NCI-H187 treated with DMSO at 0.1 percent for 48 hours (cell line): ENCODE data around the gene RPUSD2.
"Not testable (repeated sequence)": the region's sequence is repeated elsewhere in the genome, so short reads cannot be mapped to it uniquely, and the experiment has no call there.

Source experiments
- DNase-seq: peaks from one replicate; lab custom pipeline; 2025; lab: John Stamatoyannopoulos, UW

The RPUSD2 gene

DNA sequence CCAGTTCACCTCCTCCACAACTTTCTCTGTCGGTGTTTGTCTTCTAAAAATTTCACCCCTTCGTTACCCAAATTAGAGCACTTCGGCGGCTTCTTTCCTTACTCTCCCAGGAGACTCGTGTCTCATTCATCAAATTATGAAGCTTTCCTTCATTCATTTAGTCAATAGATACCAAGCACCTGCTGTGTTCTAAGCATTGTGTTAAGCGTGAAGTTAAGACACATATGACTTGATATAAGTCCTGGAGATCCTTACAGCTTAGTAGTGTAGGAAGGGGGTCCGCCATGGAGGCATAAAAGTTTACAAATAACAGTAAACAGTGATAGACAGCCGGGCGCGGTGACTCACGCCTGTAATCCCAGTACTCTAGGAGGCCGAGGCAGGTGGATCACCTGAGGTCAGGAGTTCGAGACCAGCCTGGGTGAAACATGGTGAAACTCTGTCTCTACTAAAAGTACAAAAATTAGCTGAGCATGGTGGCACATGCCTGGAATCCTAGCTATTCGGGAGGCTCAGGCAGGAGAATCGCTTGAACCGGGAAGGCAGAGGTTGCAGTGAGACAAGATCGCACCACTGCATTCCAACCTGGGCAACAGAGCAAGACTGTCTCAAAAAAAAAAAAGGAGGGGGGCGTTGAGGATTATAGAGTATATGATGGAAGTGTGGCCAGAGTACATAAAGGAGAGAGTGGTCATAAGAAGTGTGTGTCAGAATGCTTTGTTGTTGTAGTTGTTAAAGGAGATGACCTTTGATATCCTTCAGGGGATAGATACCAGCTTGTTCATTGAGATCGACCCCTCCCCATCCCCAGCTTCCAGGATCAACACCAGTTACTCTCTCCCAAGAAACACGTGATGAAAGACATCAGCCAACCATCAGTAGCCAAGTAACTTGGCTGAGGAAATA is 3.5 kb upstream of the RPUSD2 start:
- no peak for DNase-seq

DNA sequence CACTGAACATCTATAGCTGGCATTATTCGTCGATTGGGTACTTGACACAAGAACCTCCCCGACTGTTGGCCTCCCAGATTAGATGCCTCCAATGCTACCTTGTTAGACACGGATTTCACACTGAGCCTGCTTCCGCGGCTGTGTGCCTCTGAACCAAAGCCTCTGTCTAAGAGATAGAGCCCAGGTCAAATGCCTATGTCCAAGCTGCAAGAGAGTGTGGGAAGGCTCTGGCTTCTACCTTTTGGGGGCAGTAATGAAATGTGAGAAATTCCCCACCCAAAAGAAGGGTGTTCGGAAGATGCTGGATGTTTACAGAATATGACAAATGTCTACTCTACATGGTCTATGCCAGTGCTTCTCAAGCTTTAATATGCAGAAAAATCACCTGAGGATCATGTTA is 2.0 kb upstream of the RPUSD2 start:
- no peak for DNase-seq

DNA sequence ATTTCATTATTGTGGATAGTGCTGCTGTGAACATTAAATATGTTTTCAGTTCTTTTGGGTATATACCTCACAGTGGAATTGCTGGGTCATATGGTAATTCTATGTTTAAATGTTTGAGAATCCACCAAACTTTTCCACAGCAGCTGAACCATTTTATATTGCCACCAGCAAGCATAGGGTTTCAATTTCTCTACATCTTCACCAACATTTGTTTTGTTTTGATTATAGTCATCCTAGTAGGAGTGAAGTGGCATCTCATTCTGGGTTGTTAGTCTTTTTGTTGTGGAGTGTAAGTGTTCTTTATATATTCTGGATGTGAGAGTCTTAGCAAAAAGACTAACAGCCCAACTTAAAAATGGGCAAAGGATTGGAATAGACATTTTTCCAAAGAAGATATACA is 6.0 kb downstream of the RPUSD2 start:
- DNase-seq: no peak

DNA sequence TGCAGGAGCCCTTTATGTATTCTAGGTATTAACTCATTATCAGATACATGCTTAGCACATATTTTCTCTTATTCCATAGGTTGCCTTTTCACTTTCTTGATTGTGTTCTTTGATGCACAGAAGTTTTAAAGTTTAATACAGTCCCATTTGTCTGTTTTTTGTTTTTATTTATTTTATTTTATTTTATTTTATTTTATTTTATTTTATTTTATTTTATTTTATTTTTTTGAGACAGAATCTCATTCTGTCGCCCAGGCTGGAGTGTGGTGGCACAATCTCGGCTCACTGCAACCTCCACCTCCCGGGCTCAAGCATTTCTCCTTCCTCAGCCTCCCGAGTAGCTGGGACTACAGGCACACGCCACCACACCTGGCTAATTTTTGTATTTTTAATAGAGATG is 7.8 kb downstream of the RPUSD2 start:
- DNase-seq: not testable (repeated sequence)

DNA sequence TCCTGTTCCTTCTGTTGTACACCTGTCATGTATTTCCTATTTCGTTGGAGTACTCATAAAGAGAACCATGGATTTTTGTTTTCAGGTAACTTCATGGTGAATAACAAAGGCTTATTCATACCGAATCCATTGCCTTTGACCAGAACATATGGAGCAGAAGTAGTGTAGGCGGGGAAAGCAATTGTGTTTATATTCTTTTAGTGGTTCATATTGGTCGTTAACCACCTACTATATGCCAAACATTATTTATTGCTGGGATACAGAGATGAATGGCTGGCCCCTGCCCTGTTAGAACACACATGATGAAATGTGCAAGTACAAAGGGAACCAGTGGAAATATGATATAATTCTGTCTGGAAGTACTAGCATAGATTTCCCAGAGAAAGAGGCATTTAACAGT is 9.8 kb downstream of the RPUSD2 start:
- no peak for DNase-seq

DNA sequence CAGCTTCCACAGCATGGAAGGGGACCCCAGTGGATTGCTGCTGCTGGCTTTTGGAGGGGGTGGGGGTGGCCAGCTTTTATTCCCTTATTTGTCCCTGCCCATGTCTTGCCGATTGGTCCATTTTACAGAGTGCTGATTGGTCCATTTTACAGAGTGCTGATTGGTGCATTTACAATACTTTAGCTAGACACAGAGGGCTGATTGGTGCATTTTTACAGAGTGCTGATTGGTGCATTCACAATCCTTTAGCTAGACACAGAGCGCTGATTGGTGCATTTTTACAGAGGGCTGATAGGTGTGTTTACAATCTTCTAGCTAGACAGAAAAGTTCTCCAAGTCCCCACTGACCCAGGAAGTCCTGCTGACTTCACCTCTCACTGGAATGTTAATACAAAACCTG is 12.7 kb downstream of the RPUSD2 start:
- not testable (repeated sequence) for DNase-seq

DNA sequence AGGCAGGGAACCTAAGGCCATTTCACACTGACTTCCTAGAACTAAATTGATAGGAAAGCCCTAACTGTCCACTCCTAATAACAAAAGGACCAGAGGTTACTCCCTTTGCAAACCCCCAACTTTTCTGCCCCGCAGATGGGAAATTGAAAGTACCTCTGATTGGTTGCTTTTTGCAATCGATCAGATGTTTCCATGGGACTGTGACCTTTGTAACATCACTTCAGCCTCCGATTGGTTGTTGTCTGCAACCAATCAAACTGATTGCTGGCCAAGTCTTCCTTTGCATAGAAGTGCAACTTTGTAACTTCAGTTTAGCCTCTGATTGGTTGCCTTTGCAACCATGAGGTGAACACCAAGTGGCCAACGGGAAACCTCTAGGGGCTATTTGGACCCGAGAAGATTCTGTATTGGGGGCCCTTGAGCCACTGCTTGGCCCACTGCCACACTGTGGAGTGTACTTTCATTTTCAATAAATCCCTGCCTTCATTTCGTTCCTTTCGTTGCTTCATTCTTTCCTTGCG is 13.7 kb downstream of the RPUSD2 start:
- DNase-seq: no peak

DNA sequence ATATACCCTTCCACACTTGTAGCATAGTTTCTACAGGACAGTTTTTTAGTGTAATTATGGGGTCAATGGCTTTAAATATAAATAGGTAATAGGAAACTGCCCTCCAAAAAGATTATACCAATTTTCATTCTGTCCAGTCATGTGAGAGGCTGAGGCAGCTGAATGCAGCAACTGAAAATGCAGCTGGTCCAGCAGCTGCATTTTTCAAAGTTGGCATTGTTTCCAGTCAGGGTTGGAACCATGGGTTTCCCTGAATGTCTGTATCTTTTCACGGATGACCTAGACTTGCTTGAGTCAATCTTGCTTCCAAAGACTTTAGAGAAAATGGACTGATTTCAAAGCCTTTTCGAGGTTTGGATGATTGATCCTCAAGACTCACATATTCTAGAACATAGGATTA is 15.1 kb downstream of the RPUSD2 start:
- no peak for DNase-seq

DNA sequence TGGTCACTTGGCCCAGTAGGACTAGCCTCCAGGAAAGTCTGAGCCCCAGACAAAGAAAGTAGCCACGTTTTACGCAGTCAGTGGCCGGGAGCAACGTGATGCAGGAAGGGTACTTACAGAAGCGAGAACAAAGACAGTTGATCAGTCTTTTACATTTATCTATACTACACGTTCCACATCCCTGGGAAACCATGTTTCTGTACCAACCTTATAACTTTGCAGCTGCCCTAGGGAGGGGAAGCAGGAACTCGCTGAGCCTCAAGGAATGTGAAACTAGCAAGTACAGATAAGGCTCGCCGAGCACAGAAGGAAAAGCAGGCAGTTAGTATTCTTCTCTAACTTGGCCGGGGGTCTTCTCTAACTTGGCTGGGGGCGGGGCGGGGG is 21.6 kb downstream of the RPUSD2 start:
- no peak for DNase-seq

DNA sequence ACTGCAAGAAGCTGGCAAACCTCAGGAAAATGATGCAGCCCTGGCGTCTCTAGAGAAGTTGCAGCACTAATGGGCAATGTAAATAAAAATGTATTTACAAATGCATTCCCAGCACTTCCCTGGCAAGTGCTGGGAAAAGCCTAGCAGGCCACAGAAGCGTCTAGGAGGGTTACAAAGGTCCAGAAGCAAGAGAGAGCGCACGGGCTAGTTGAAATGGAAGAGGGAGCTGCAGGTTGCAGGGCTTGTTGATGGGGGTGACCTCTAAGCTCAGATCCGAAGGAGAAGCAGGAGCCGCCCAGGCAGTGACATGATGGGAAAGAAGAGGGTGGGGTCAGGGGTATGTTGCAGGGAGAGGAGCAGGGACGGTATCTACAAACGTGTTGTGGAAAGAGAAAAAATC is 22.3 kb downstream of the RPUSD2 start:
- no peak for DNase-seq

DNA sequence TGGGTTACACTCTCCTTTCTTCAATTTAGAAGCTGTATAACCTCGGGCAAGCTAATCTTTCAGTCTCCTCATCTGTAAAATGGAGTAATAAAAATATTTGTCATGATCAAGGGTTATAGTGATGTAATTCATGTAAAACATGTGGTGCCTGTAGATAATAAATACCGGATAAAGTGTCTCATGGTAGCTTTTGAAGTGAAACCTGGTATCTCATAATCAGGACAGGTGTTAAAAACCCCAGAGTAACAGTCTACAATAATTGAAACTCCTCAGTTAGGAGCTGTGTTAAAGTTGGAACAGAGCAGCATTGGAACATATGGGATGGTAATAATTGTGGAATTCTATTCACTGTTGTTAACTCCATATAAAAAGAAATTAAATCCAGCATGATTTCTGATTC is 24.1 kb downstream of the RPUSD2 start:
- DNase-seq: no peak

DNA sequence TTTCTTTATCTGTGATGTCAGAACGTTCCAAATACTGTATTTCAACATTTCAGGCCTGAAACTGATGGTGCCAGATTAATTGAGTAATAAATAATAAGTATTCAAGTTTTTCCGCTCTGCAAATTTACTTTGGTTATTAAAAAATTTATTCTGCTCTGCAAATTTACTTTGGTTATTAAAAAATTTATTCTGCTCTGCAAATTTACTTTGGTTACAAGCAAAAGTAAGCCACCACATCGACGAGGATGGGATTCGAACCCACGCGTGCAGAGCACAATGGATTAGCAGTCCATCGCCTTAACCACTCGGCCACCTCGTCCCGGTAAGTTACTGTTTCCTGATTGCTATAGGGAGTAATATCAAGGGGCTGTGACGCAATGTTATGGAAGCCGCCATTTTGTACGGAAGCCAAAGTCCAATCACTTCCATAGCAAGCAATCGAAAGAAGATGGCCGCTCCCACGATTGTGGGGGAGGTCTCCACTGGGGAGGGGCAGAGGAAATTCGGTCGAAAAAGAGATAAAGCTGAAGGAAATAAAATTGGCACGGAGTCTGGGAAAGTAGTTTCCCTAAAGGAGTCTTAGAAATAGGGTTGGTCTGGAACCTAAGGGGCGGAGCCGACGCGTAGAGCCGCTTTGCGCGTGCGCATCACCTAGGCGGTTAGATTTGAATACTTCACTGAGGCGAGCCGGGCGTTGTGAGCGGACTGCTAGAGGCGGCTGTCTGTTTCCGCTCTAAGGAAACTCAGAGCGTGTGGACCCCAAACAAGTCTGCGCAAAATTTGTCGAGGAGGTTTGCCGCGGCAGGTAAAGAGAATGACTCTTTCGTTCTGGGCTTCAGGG is 24.7 kb downstream of the RPUSD2 start, which contains the start of gene KNL1:
KNL1 (plus strand) TSS at position 662 of the 841 bp plus-strand sequence. CDS start 8,683 bp downstream, outside the sequence.
- peak; percentile 55 for DNase-seq

DNA sequence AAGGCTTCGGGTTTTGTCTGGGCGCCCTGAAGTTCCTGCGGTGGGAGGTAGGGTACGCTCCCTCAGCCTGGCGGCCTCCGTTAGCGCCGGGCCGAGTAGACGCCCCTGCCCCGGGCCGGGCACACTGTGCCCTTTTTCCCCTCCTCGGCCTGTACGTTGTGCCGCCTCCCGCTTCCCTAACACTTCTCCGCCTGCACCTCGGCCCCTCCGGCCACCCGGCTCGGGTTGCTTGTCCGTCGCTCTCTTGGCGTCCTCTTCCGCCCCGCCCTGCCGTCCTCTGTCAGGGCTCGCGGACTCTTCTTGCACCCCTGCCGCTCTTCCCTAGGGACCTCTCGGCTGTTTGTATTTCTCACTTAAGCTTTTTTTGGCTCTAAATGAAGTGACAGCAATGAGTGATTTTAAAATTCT is 25.3 kb downstream of the RPUSD2 start:
- no peak for DNase-seq

DNA sequence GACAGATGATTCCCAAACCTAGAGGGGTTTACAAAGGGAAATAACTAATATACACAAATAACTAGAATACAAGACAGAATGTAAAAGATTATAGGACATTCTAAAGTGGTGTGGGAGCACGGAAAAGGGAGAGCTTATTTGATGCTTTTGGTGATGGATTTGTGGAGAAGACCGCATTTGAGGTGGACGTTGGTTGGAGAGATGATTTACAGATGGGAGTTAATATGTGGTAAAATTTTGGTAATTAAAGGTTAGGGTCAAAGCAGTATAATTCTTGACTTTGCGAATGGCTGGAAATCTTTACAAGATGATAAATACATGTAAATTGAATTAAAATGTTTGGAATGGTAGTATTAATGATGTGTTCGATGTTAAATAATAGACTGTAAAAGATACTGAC is 26.1 kb downstream of the RPUSD2 start:
- no peak for DNase-seq

DNA sequence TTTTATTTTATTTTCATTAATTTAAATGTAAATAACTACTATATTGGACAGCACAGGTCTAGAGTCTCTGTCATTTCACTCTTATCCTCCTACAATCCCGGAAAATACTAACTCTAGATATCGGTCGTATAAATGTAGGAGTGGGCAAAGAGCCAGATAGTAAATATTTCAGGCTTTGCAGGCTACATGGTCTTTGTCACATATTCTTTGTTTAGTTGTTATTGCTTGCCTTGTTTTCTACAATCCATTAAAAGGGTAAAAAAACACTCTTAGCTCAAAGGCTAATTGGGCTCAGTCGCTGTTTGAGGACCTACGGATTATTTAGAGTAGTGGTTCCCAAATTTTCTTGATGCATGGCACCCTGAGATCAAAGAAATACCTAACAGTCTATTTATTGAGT is 26.7 kb downstream of the RPUSD2 start:
- no peak for DNase-seq

DNA sequence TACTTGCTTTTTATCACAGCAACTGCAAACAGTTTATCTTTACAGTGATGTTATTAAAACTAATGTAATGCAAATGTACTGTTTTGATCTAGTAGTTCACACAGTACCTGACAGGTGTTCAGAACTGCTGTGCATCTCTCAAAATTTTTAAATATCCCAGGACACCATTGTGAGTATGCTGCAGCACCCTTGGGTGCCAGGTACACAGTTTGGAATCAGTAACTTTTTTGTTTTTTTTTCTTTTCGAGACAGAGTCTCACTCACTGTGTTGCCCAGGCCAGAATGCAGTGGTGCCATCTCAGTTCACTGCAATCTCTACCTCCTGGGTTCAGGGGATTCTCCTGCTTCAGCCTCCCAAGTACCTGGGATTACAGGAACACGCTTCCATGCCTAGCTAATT is 27.9 kb downstream of the RPUSD2 start:
- no peak for DNase-seq

DNA sequence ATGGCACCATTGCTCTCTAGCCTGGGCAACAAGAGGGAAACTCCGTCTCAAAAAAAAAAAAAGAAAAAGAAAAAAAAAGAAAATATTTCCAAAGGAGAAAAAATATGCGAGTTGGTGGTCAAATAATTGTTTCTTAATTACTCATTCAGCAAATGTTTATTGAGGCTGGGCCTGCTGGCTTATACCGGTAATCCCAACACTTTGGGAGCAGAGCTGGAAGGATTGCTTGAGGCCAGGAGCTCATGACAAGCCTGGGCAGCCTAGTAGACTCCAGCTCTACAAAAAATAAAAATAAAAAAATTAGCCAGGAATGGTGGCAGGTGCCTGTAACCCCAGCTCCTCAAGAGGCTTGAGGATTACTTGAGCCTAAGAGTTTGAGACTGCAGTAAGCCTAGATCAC is 29.0 kb downstream of the RPUSD2 start:
- DNase-seq: no peak

DNA sequence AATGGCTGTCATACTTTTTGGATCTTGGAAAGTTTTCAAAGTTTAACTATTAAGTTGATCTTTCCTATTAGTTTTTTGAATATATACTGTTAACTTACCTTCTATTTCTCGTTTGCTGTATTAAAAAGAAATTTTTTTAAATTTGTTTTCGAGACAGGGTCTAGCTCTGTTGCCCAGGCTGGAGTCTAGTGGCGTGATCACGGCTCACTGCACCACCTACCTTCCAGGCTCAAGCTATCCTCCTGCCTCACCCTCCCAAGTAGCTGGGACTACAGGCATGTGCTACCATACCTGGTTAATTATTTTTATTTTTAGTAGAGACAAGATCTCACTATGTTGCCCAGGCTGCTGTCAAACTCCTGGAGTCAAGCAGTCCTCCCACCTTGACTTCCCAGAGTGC is 29.6 kb downstream of the RPUSD2 start:
- DNase-seq: no peak

DNA sequence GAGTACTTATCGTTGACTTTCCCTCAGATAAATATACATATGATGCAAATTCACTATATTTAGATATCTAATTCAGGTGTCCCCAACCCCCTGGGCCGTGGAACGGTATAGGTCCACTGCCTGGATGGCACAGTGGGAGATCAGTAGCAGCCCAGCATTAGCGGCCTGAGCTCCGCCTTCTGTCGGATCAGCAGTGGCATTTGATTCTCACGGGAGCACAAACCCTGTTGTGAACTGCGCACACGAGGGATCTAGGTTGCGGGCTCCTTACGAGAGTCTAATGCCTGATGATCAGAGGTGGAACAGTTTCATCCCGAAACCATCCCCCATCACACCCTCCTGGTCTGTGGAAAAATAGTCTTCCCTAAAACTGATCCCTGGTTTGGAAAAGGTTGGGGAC is 31.9 kb downstream of the RPUSD2 start:
- no peak for DNase-seq

DNA sequence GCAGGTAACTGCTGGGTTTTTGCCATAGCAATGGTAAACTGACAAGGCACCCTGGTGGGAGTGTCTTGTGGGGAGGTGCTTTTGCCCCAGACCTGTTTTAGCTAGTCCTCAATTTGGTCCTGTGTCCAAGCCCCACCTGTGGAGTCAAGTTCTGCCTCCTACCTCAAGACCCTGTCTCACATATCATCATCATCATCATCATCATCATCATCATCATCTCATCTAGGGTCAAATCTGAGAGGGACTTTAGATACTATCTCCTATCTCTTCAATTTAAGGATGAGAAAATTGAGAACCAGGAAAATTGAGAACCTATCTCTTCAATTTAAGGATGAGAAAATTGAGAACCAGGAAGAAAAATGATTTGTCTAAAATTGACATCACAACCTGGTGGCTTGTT is 34.8 kb downstream of the RPUSD2 start:
- DNase-seq: no peak

DNA sequence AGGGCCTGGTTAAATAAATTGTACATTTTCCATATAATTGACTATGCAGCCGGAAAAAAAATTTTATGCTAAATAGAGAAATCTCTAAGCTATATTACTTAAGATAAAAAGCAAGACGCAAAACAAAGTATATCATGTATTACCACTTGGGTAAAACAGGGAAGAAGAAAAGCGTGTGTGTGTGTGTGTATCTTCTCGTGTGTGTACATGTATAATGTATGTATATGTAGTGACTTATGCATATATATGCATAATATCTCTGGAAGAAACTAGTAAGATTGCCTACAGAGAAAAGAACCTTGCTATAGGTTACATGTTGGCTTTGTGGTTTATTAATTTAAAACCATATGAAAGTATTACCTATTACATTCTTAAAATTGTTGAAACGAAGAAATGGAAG is 44.0 kb downstream of the RPUSD2 start:
- no peak for DNase-seq

DNA sequence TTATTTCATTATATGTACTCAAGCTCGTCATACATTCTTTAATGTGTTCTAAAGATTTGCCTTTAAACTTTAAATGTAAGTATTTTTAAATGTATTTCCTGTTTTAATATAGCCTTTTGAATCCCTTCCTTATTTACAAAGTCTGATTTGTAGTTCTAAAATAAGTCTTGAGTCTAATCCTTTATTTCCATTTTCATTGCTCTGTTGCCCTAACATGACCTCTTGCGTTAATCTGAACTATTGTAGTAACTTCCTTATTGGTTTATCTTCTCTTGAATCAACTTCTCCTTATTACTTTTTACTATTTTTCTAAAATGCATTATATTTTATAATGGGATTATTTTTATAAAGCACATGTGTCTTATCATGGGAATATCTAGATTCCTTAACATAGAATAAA is 48.9 kb downstream of the RPUSD2 start:
- DNase-seq: no peak

DNA sequence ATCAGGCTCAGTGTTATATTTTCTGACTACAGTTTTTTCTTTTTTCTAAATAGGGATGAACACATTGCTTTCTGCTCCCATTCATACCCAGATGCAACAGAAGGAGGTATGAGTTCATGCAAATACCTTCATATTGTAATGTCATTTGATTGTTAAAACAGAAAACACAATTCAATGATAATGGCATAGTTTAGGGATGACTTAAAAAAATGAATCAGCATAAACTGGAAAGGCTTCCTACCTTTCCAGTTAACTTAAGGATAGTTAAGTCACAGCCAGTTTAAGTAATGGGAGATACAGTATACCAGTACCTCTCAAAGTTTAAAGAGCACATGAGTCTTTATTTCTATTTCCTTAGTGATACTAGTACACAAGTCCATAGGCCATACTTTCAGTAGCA is 49.8 kb downstream of the RPUSD2 start:
- DNase-seq: no peak
